A549 (cell line): ENCODE data around the gene GNG7. TPM values are rescaled to one million over a fixed set of nuclear protein-coding genes. Genes with fewer than 3 reads are reported as not detected.

Source experiments
- ATAC-seq, 2 experiments: fragments of 200-7000 bp in 1 of 2; fragments of >200 bp in 1 of 2; cut with Nextera tagmentation in 1 of 2; cut with Tn5 transposase in 1 of 2; 3 replicates each; pipeline versions ENCODE4 v1.8.0 to v1.9.1; 2018 to 2020; ENCODE audit warnings: mild to moderate bottlenecking in 1 of 2, moderate library complexity in 1 of 2
- CTCF ChIA-PET: fragments of 300-600 bp; sonication (Branson Sonifier 250); formaldehyde crosslinking; extraction: SDS; loops from one replicate; lab custom pipeline; 2021; ENCODE audit warnings: antibody characterized with exemption, inconsistent platforms; lab: Yijun Ruan, JAX
- POLR2A ChIA-PET: fragments of 350-600 bp; formaldehyde crosslinking; extraction: SDS; loops from one replicate; lab custom pipeline; 2021; ENCODE audit warnings: antibody characterized with exemption, inconsistent platforms; lab: Yijun Ruan, JAX
- DNase-seq, 2 experiments: peaks; one replicate each; pipeline versions ENCODE4 v3.0.0 to v3.0.0-alpha.2; 2011 to 2016; ENCODE audit warnings: low read depth in 1 of 2, low spot score in 1 of 2
- FAIRE-seq: peaks from 2 replicates; lab custom pipeline; 2011; peaks lifted over from hg19 to GRCh38; lab: Jason Lieb, UNC
- H3K27ac ChIP-seq, 2 experiments: fragments of >200 bp; sonication (Bioruptor Twin); formaldehyde crosslinking; 3 replicates each; pipeline ENCODE4 v1.5.1; 2016 to 2017
- H3K4me1 ChIP-seq: fragments of >200 bp; sonication (Bioruptor Twin); formaldehyde crosslinking; 3 replicates; pipeline ENCODE4 v1.6.1; 2016
- H3K4me2 ChIP-seq: fragments of >200 bp; sonication (Bioruptor Twin); formaldehyde crosslinking; 3 replicates; pipeline ENCODE4 v1.6.1; 2016
- H3K4me3 ChIP-seq: fragments of >200 bp; sonication (Bioruptor Twin); formaldehyde crosslinking; 3 replicates; pipeline ENCODE4 v1.5.1; 2016
- H3K9me3 ChIP-seq: fragments of >200 bp; sonication (Bioruptor Twin); formaldehyde crosslinking; 3 replicates; pipeline ENCODE4 v1.6.1; 2016
- CBX2 ChIP-seq: fragments of 200-600 bp; sonication (generic); IDR thresholded peaks from 2 replicates; pipeline ENCODE4 v1.6.1; 2016; ENCODE audit warnings: low read depth, mild to moderate bottlenecking, borderline replicate concordance
- CHD4 ChIP-seq: fragments of 200-600 bp; sonication (generic); IDR thresholded peaks from 2 replicates; pipeline ENCODE4 v1.6.1; 2016; ENCODE audit warnings: antibody characterized with exemption, mild to moderate bottlenecking, borderline replicate concordance
- CTCF ChIP-seq: fragments of >200 bp; sonication (Bioruptor Twin); formaldehyde crosslinking; IDR thresholded peaks from 3 replicates; pipeline ENCODE4 v1.5.1; 2016
- E2F6 ChIP-seq: IDR thresholded peaks from 2 replicates; pipeline ENCODE4 v1.6.1; 2012; ENCODE audit warnings: low read depth, borderline replicate concordance
- ELK1 ChIP-seq: fragments of 150-350 bp; IDR thresholded peaks from 2 replicates; pipeline ENCODE4 v1.6.1; 2014; ENCODE audit warnings: low read depth, mild to moderate bottlenecking, low read length
- EP300 ChIP-seq, 2 experiments: fragments of >200 bp; sonication (Bioruptor Twin); formaldehyde crosslinking; IDR thresholded peaks; 2 replicates in 1 of 2; 3 replicates in 1 of 2; pipeline ENCODE4 v1.6.1; 2016 to 2017
- FOSL2 ChIP-seq, 2 experiments: fragments of 450-650 bp in 1 of 2; fragments of >200 bp in 1 of 2; sonication (Bioruptor Twin) in 1 of 2; formaldehyde crosslinking; IDR thresholded peaks; 2 replicates each; pipeline versions ENCODE4 v1.5.0 to v1.6.1; 2016 to 2020; ENCODE audit warnings: mild to moderate bottlenecking in 1 of 2, moderate library complexity in 1 of 2
- GATA3 ChIP-seq: IDR thresholded peaks from 2 replicates; pipeline ENCODE4 v1.6.1; 2012; ENCODE audit warnings: borderline replicate concordance
- HMGXB4 ChIP-seq: fragments of 250-450 bp; sonication (Bioruptor Pico); IDR thresholded peaks from 2 replicates; pipeline ENCODE4 v1.5.0; 2021; ENCODE audit warnings: mild to moderate bottlenecking, moderate library complexity, borderline replicate concordance
- HOXA7 ChIP-seq: fragments of 250-450 bp; sonication (Bioruptor Pico); IDR thresholded peaks from 2 replicates; pipeline ENCODE4 v1.5.0; 2020; ENCODE audit warnings: mild to moderate bottlenecking, moderate library complexity
- KDM5A ChIP-seq: fragments of 200-600 bp; sonication (generic); IDR thresholded peaks from 2 replicates; pipeline ENCODE4 v1.6.1; 2016; ENCODE audit warnings: antibody characterized with exemption, mild to moderate bottlenecking
- MYC ChIP-seq: IDR thresholded peaks from 2 replicates; pipeline ENCODE4 v1.6.1; 2012; ENCODE audit warnings: mild to moderate bottlenecking, inconsistent platforms, low read length, improper control_type of control experiment, borderline replicate concordance
- NFE2L2 ChIP-seq: fragments of 150-350 bp; conservative IDR thresholded peaks from 2 replicates; pipeline ENCODE4 v1.6.1; 2014; ENCODE audit warnings: low read length
- NR3C1 ChIP-seq: fragments of >200 bp; sonication (Bioruptor Twin); formaldehyde crosslinking; IDR thresholded peaks from 3 replicates; pipeline ENCODE4 v1.6.1; 2017
- RARB ChIP-seq: fragments of 250-450 bp; sonication (Bioruptor Pico); IDR thresholded peaks from 2 replicates; pipeline ENCODE4 v1.8.0; 2021; ENCODE audit warnings: mild to moderate bottlenecking, moderate library complexity
- SMC3 ChIP-seq: fragments of >200 bp; sonication (Bioruptor Twin); formaldehyde crosslinking; IDR thresholded peaks from 3 replicates; pipeline ENCODE4 v1.6.1; 2018; ENCODE audit warnings: inconsistent platforms
- TP53 ChIP-seq: fragments of 250-450 bp; sonication (Bioruptor Pico); IDR thresholded peaks from 2 replicates; pipeline ENCODE4 v1.5.0; 2021; ENCODE audit warnings: mild to moderate bottlenecking, moderate library complexity
- ZNF302 ChIP-seq: fragments of 250-450 bp; sonication (Bioruptor Pico); IDR thresholded peaks from 2 replicates; pipeline ENCODE4 v1.9.0; 2021; ENCODE audit warnings: inconsistent platforms, mild to moderate bottlenecking, moderate library complexity
- WGBS: methylation state at CpG from one replicate; pipeline ENCODE4 v1.1.6; 2017; ENCODE audit errors: missing lambda C conversion rate; 5-methylcytosine and 5-hydroxymethylcytosine counted together
- polyA plus RNA-seq, 4 experiments: library from polyadenylated mRNA; depleted of rRNA in 3 of 4; stranded (reverse); fragments of >200 nt; fragmentation: RNase III in 1 of 4; extraction: RNeasy Plus Mini Kit Qiagen cat#74134 plus additional on column Dnase treatment in 1 of 4; gene quantifications; 2 replicates in 3 of 4; 3 replicates in 1 of 4; pipeline ENCODE4 v1.2.3, GENCODE V29; 2011 to 2017
- TF ChIP-seq, protein P1 (sequence below): IDR thresholded peaks from 2 replicates; pipeline ENCODE4 v1.6.1; 2012
- TF ChIP-seq, protein P2 (sequence below): fragments of >200 bp; sonication (Bioruptor Twin); formaldehyde crosslinking; IDR thresholded peaks from 3 replicates; pipeline ENCODE4 v1.6.1; 2016
- TF ChIP-seq, protein P3 (sequence below): fragments of 250-450 bp; sonication (Bioruptor Pico); IDR thresholded peaks from 2 replicates; pipeline ENCODE4 v1.5.0; 2020; ENCODE audit warnings: low read depth, mild to moderate bottlenecking, moderate library complexity

GNG7 gene
- polyA plus RNA-seq, 2 of the 4 experiments (the other 2 are of a cell fraction): 0.06 to 0.08 TPM

DNA sequence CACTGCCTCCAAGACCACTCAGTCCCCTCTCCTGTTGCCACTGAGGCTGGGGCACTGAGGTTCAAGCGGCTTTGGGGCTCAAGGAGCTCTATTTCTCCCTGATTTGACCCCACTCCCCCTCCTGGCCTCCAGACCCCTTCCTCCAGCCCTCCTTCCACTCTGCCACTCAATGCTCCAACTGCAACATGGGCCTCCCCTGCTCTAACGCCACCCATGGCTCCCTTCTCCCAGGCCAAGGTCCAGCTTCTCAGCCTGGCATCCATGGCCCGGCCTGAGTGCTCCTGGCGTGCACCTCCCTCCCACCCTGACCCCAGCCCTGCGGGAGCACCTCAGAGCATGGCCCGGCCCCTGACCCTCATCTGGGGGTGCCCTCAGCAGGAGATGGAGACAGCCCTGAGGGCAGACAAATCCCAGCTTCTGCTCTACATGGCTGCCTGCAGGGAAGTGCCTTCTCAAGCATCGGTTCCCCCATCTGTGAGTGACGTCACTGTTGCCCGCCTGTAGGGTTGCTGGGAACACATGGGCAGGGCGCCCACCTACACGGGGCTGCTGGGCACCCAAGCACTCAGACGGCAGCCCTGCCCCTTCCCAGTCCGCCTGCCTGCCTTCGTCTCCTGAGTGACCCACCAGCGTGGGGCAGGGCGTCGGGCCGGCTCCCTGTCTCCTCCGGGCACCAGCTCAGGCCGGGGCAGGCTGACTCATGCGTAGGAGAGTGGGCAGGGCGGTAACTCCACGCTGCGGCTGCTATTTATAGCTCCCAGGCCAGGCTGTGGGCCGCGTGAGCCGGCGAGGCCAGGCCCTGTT, 20.2 kb upstream of the GNG7 start (continued):
- TF ChIP-seq, protein P1, sequence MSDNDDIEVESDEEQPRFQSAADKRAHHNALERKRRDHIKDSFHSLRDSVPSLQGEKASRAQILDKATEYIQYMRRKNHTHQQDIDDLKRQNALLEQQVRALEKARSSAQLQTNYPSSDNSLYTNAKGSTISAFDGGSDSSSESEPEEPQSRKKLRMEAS: peak; percentile 80

- ATAC-seq: no peak
- WGBS: 93% methylated on average over 17 of the region's 39 CpGs
- Histone ChIP-seq H3K9me3 (no peaks in the 10 kb centered on the region), H3K4me1 (peaks cover 22% of the 10 kb centered on the region), H3K27ac (peak overlapping the region in 1 of 2 experiments; percentile 90; a peak in 3 of 6 replicates), H3K4me3 (peak overlapping the region; percentile 62), H3K4me2 (peak overlapping the region; percentile 90)
- ChIA-PET POLR2A (no interaction called here), CTCF (interaction anchor here (2.4 kb wide), 1 partner anchor 74 kb away, joined by 6 read pairs; no protein-coding TSS in a partner anchor)
- TF ChIP-seq SMC3 (no peak), CBX2 (no peak), HOXA7 (CRISPR knock-in tag) (no peak), GATA3 (no peak), CTCF (no peak), EP300 (IDR thresholded peaks at IDR 0.05) (no peak), NR3C1 (no peak), MYC (no peak), HMGXB4 (CRISPR knock-in tag) (no peak), ELK1 (no peak), RARB (no peak), NFE2L2 (no peak), E2F6 (no peak), ZNF302 (CRISPR knock-in tag) (no peak), FOSL2 (IDR thresholded peaks at IDR 0.05) (no peak), FOSL2 (CRISPR knock-in tag; IDR thresholded peaks at IDR 0.05) (no peak), CHD4 (no peak), TP53 (CRISPR knock-in tag) (no peak), KDM5A (no peak)
- TF ChIP-seq, protein P2, sequence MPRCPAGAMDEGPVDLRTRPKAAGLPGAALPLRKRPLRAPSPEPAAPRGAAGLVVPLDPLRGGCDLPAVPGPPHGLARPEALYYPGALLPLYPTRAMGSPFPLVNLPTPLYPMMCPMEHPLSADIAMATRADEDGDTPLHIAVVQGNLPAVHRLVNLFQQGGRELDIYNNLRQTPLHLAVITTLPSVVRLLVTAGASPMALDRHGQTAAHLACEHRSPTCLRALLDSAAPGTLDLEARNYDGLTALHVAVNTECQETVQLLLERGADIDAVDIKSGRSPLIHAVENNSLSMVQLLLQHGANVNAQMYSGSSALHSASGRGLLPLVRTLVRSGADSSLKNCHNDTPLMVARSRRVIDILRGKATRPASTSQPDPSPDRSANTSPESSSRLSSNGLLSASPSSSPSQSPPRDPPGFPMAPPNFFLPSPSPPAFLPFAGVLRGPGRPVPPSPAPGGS: no peak
- TF ChIP-seq, protein P3, sequence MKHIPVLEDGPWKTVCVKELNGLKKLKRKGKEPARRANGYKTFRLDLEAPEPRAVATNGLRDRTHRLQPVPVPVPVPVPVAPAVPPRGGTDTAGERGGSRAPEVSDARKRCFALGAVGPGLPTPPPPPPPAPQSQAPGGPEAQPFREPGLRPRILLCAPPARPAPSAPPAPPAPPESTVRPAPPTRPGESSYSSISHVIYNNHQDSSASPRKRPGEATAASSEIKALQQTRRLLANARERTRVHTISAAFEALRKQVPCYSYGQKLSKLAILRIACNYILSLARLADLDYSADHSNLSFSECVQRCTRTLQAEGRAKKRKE (CRISPR knock-in tag): no peak
- DNase-seq: no peak
- FAIRE-seq: no peak
Measured at GRCh38 chr19:2721570-2722540, 19.4 kb upstream of the GNG7 start.
